GM12872 (cell line): ENCODE results near the gene WWOX.

Experiments used
- TF ChIP-seq, protein P1 (sequence below): IDR thresholded peaks from 3 replicates; pipeline ENCODE4 v1.5.1; 2011; ENCODE audit warnings: low read depth, mild to moderate bottlenecking, low read length, moderate library complexity; ENCODE audit not compliant: insufficient read depth

Gene WWOX

GRCh38 chr16:78507576-78507975 lies 408.1 kb downstream of the WWOX start:
- TF ChIP-seq, protein P1, sequence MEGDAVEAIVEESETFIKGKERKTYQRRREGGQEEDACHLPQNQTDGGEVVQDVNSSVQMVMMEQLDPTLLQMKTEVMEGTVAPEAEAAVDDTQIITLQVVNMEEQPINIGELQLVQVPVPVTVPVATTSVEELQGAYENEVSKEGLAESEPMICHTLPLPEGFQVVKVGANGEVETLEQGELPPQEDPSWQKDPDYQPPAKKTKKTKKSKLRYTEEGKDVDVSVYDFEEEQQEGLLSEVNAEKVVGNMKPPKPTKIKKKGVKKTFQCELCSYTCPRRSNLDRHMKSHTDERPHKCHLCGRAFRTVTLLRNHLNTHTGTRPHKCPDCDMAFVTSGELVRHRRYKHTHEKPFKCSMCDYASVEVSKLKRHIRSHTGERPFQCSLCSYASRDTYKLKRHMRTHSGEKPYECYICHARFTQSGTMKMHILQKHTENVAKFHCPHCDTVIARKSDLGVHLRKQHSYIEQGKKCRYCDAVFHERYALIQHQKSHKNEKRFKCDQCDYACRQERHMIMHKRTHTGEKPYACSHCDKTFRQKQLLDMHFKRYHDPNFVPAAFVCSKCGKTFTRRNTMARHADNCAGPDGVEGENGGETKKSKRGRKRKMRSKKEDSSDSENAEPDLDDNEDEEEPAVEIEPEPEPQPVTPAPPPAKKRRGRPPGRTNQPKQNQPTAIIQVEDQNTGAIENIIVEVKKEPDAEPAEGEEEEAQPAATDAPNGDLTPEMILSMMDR, result no peak

GRCh38 chr16:78509965-78510364 lies 410.5 kb downstream of the WWOX start:
- TF ChIP-seq, protein P1, result no peak

DNA sequence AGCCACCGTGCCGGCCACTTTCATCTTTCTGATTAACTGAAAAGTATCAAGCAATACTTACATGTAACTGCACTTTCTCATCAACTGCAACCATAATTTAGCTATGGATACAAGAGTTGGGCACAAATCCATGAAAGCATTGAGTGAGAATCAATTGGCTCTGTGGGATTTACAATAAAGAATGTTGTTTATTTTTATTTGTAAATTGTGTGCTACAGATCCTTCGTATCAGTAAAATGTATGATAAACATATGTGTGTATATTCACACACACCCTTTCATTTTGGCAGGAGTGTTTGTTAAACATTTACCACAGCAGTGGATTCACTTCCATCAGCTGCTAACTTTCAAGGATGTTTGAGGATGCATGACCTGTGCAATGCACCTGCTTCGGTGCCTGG lies 411.0 kb downstream of the WWOX start:
- TF ChIP-seq, protein P1, result no peak

- TF ChIP-seq, protein P1, result no peak
Observed at GRCh38 chr16:78513838-78514237, 414.4 kb downstream of the WWOX start.

GRCh38 chr16:78515421-78515820 lies 416.0 kb downstream of the WWOX start:
- TF ChIP-seq, protein P1, result no peak

DNA sequence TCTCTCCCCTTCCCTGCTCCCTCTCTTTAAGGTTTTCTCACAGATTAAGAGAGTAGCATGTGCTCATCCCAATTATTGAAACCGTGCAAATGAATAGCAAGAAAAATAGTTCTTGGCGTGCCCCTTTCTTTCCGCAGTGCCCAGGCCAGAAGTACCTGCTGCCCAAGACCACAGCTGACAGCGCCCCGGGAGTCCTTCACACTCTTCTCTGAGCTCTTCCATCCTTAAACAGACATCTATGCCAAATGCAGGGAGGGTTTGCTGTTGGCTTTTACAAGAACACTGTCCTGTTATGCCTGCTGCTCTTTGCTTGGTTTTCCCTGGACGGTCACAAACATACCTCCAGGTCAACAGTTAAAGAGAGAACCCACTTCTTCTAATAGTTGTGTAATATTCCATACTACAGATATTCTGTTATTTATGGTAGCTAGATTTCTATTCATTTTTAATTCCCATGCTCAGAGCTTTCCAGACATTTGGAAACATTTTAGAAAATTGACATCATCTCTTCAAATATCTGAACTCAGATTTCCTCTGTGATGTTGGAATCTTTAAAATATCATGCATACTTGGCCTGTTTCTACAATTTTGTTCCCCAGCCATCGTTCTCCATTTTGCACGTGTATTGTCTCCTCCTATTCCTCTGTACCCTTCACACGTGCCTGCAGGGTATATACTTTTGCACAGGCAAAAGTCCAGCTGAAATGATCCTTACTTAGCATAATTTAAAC lies 416.7 kb downstream of the WWOX start:
- TF ChIP-seq, protein P1, result no peak

- TF ChIP-seq, protein P1, result no peak
Observed at GRCh38 chr16:78519896-78520295, 420.4 kb downstream of the WWOX start.

GRCh38 chr16:78520470-78520869 lies 421.0 kb downstream of the WWOX start:
- TF ChIP-seq, protein P1, result no peak
